B cell (primary cell): ENCODE data around the gene NWD2. TPM values are rescaled to one million over a fixed set of nuclear protein-coding genes. Genes with fewer than 3 reads are reported as not detected.

Source experiments
- ATAC-seq: fragments of 200-7000 bp; cut with Tn5 transposase; one replicate; pipeline ENCODE4 v1.10.0; 2021; ENCODE audit warnings: low read depth, mild to moderate bottlenecking, moderate number of reproducible peaks, moderate library complexity
- CTCF ChIA-PET: fragments of 350-600 bp; sonication (Branson Sonifier 250); formaldehyde crosslinking; loops from one replicate; lab custom pipeline; 2021; ENCODE audit warnings: antibody characterized with exemption, inconsistent platforms; lab: Charles Lee
- POLR2A ChIA-PET: fragments of 350-600 bp; sonication (Branson Sonifier 250); formaldehyde crosslinking; loops from one replicate; lab custom pipeline; 2021; ENCODE audit warnings: antibody characterized with exemption; lab: Charles Lee
- DNase-seq: peaks from one replicate; pipeline ENCODE4 v3.0.0; 2013
- H2AFZ ChIP-seq: 2 replicates; pipeline ENCODE4 v1.6.1; 2012; ENCODE audit warnings: mild to moderate bottlenecking, low read depth, low read length; ENCODE audit not compliant: insufficient read depth, poor library complexity, severe bottlenecking
- H3K27ac ChIP-seq, 2 donors: 1 replicate in 1 of 2; 2 replicates in 1 of 2; pipeline ENCODE4 v1.5.1; 2012 to 2013; ENCODE audit warnings: low read length in 2 of 2, mild to moderate bottlenecking in 2 of 2, moderate library complexity in 1 of 2
- H3K27me3 ChIP-seq, 4 experiments: fragments of 200-600 bp in 1 of 4; sonication (generic) in 1 of 4; replicated peaks in 1 of 4; 1 replicate in 2 of 4; 2 replicates in 2 of 4; pipeline versions ENCODE4 v1.6.1 to v1.7.0; 2013 to 2016; ENCODE audit warnings: low read length in 3 of 4, mild to moderate bottlenecking in 2 of 4, mixed read lengths in 1 of 4, moderate library complexity in 1 of 4; ENCODE audit not compliant: insufficient read depth in 4 of 4, control insufficient read depth in 3 of 4; ENCODE audit errors: control extremely low read depth in 1 of 4
- H3K36me3 ChIP-seq, 2 experiments: replicated peaks in 1 of 2; 1 replicate in 1 of 2; 2 replicates in 1 of 2; pipeline versions ENCODE4 v1.6.1 to v1.7.1; 2013; ENCODE audit warnings: low read length in 1 of 2; ENCODE audit not compliant: insufficient read depth in 2 of 2, control insufficient read depth in 1 of 2; ENCODE audit errors: control extremely low read depth in 1 of 2, extremely low read depth in 1 of 2
- H3K4me1 ChIP-seq, 2 donors: fragments of 200-600 bp in 1 of 2; sonication (generic) in 1 of 2; 1 replicate in 1 of 2; 2 replicates in 1 of 2; pipeline versions ENCODE4 v1.5.1 to v1.6.1; 2013 to 2017; ENCODE audit warnings: low read length in 2 of 2; ENCODE audit not compliant: control insufficient read depth in 2 of 2, insufficient read depth in 2 of 2
- H3K4me2 ChIP-seq: replicated peaks from 2 replicates; pipeline ENCODE3; 2012; ENCODE audit warnings: mild to moderate bottlenecking, low read depth, low read length; ENCODE audit not compliant: poor library complexity, severe bottlenecking
- H3K4me3 ChIP-seq, 5 experiments: fragments of 200-600 bp in 1 of 5; sonication (generic) in 1 of 5; 1 replicate in 3 of 5; 2 replicates in 2 of 5; pipeline versions ENCODE4 v1.5.1 to v1.7.0; 2011 to 2016; ENCODE audit warnings: low read length in 4 of 5, mild to moderate bottlenecking in 4 of 5, low read depth in 2 of 5, control low read depth in 1 of 5, moderate library complexity in 1 of 5; ENCODE audit not compliant: insufficient read depth in 1 of 5; ENCODE audit errors: control extremely low read depth in 1 of 5, extremely low read depth in 1 of 5
- H3K79me2 ChIP-seq: fragments of 200-600 bp; sonication (generic); one replicate; pipeline ENCODE4 v1.6.0; 2016; ENCODE audit warnings: low read length; ENCODE audit not compliant: control insufficient read depth, insufficient read depth
- H3K9ac ChIP-seq: fragments of 200-600 bp; sonication (generic); 2 replicates; pipeline ENCODE4 v1.6.1; 2017; ENCODE audit warnings: mild to moderate bottlenecking, low read length, moderate library complexity
- H3K9me3 ChIP-seq, 3 donors: one replicate each; pipeline versions ENCODE4 v1.6.1 to v1.7.1; 2013; ENCODE audit warnings: low read length in 2 of 3; ENCODE audit not compliant: control insufficient read depth in 2 of 3, insufficient read depth in 1 of 3; ENCODE audit errors: control extremely low read depth in 1 of 3
- H4K20me1 ChIP-seq: 2 replicates; pipeline ENCODE4 v1.6.0; 2012; ENCODE audit warnings: mild to moderate bottlenecking, low read length; ENCODE audit not compliant: insufficient read depth, control insufficient read depth, poor library complexity, severe bottlenecking
- H3K27ac Mint-ChIP-seq: one replicate; pipeline ENCODE4 v1.8.0; 2021; ENCODE audit warnings: mixed read lengths
- H3K27me3 Mint-ChIP-seq: one replicate; pipeline ENCODE4 v1.8.0; 2021; ENCODE audit warnings: mixed read lengths
- H3K4me1 Mint-ChIP-seq: one replicate; pipeline ENCODE4 v1.8.0; 2021; ENCODE audit warnings: mixed read lengths
- H3K4me3 Mint-ChIP-seq: one replicate; pipeline ENCODE4 v1.8.0; 2021; ENCODE audit warnings: mixed read lengths
- H3K9me3 Mint-ChIP-seq: one replicate; pipeline ENCODE4 v1.8.0; 2022; ENCODE audit warnings: mixed read lengths; ENCODE audit not compliant: insufficient read depth
- EZH2 ChIP-seq: IDR thresholded peaks from 2 replicates; pipeline ENCODE4 v1.6.1; 2012; ENCODE audit warnings: borderline replicate concordance, low read depth, mild to moderate bottlenecking, moderate library complexity, low read length; ENCODE audit not compliant: insufficient read depth, poor library complexity, severe bottlenecking
- WGBS: methylation state at CpG from one replicate; pipeline ENCODE4 v1.1.5; 2013; ENCODE audit warnings: missing lambda C conversion rate; ENCODE audit not compliant: insufficient coverage; 5-methylcytosine and 5-hydroxymethylcytosine counted together
- intact Hi-C: fragments of 100-400 bp; cut with micrococcal nuclease; formaldehyde crosslinking; loops from one replicate; pipeline ENCODE4 v1.10.0; 2022
- polyA plus RNA-seq: library from polyadenylated mRNA; depleted of rRNA; stranded (reverse); fragments of >200 nt; gene quantifications from 2 replicates; pipeline ENCODE4 v1.2.3, GENCODE V29; 2012
- total RNA-seq, 2 donors: library from RNA; stranded (reverse); fragments of 120-200 nt in 1 of 2; gene quantifications; 1 replicate in 1 of 2; 2 replicates in 1 of 2; pipeline versions ENCODE4 v1.2.3 to v1.2.4, GENCODE V29; 2013 to 2022
- TF ChIP-seq, protein P1 (sequence below): fragments of 200-600 bp; IDR thresholded peaks from one replicate; pipeline ENCODE4 v1.8.0; 2022; ENCODE audit warnings: antibody characterized with exemption, mild to moderate bottlenecking

The NWD2 gene
- total and polyA plus RNA-seq, 2 donors (not counting 1 experiment from before 2014, with no cell fraction given), result not detected

- no peak overlapping the region for H3K4me3 ChIP-seq
- H3K79me2 ChIP-seq, result no peaks in the 10 kb centered on the region
- no peak overlapping the region for H2AFZ ChIP-seq
- no peak overlapping the region for H3K27ac ChIP-seq
- H3K4me1 Mint-ChIP-seq, result no peaks in the 10 kb centered on the region
- no peak for TF ChIP-seq EZH2
- TF ChIP-seq, protein P1, sequence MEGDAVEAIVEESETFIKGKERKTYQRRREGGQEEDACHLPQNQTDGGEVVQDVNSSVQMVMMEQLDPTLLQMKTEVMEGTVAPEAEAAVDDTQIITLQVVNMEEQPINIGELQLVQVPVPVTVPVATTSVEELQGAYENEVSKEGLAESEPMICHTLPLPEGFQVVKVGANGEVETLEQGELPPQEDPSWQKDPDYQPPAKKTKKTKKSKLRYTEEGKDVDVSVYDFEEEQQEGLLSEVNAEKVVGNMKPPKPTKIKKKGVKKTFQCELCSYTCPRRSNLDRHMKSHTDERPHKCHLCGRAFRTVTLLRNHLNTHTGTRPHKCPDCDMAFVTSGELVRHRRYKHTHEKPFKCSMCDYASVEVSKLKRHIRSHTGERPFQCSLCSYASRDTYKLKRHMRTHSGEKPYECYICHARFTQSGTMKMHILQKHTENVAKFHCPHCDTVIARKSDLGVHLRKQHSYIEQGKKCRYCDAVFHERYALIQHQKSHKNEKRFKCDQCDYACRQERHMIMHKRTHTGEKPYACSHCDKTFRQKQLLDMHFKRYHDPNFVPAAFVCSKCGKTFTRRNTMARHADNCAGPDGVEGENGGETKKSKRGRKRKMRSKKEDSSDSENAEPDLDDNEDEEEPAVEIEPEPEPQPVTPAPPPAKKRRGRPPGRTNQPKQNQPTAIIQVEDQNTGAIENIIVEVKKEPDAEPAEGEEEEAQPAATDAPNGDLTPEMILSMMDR, result no peak
- CTCF ChIA-PET, result no interaction called here
- H3K9me3 ChIP-seq, result no peaks in the 10 kb centered on the region
- peaks cover 4% of the 10 kb centered on the region for H3K27me3 Mint-ChIP-seq
- no peak overlapping the region for H3K4me2 ChIP-seq
- ATAC-seq (no peak), DNase-seq (no peak)
- WGBS, result 83% methylated on average over 1 of the region's 1 CpG
- H3K27ac Mint-ChIP-seq, result no peak overlapping the region
- H3K27me3 ChIP-seq, result no peaks in the 10 kb centered on the region
- no peaks in the 10 kb centered on the region for H3K36me3 ChIP-seq
- no peaks in the 10 kb centered on the region for H4K20me1 ChIP-seq
- H3K9ac ChIP-seq, result no peak overlapping the region
- intact Hi-C loops, result no loop called here
- H3K9me3 Mint-ChIP-seq, result no peaks in the 10 kb centered on the region
- no peaks in the 10 kb centered on the region for H3K4me1 ChIP-seq
- no peak overlapping the region for H3K4me3 Mint-ChIP-seq
- POLR2A ChIA-PET, result no interaction called here
Observed at GRCh38 chr4:37258221-37258620, 13.7 kb downstream of the NWD2 start.

- H3K4me1 ChIP-seq, result no peaks in the 10 kb centered on the region
- no peaks in the 10 kb centered on the region for H3K4me1 Mint-ChIP-seq
- H3K9me3 Mint-ChIP-seq, result no peaks in the 10 kb centered on the region
- H3K4me3 Mint-ChIP-seq, result no peak overlapping the region
- H3K36me3 ChIP-seq, result no peaks in the 10 kb centered on the region
- 67% methylated on average over 1 of the region's 3 CpGs for WGBS
- DNase-seq, result no peak
- no peak overlapping the region for H3K27ac Mint-ChIP-seq
- peaks cover 3% of the 10 kb centered on the region for H3K27me3 Mint-ChIP-seq
- CTCF ChIA-PET, result no interaction called here
- H4K20me1 ChIP-seq, result no peaks in the 10 kb centered on the region
- H3K9me3 ChIP-seq, result no peaks in the 10 kb centered on the region
- no peak overlapping the region for H2AFZ ChIP-seq
- H3K4me2 ChIP-seq, result no peak overlapping the region
- H3K9ac ChIP-seq, result no peak overlapping the region
- H3K27me3 ChIP-seq, result no peaks in the 10 kb centered on the region
- TF ChIP-seq, protein P1, result no peak
- TF ChIP-seq EZH2, result no peak
- H3K79me2 ChIP-seq, result no peaks in the 10 kb centered on the region
- ATAC-seq, result no peak
- intact Hi-C loops, result no loop called here
- H3K27ac ChIP-seq, result no peak overlapping the region
- H3K4me3 ChIP-seq, result no peak overlapping the region
- POLR2A ChIA-PET, result no interaction called here
Observed at GRCh38 chr4:37268319-37268718, 23.8 kb downstream of the NWD2 start.
